Small intestine (tissue), 7 donors: ENCODE data around the gene PDZK1IP1. TPM values are rescaled to one million over a fixed set of nuclear protein-coding genes. Genes with fewer than 3 reads are reported as not detected.

Experiments
- DNase-seq, 2 donors: peaks; one replicate each; pipeline versions ENCODE4 v3.0.0 to v3.0.0-alpha.2; 2013
- FAIRE-seq: peaks from 2 replicates; lab custom pipeline; 2012; peaks lifted over from hg19 to GRCh38; lab: Jason Lieb, UNC
- H3K27ac ChIP-seq, 3 donors: one replicate each; pipeline ENCODE4 v1.5.1; 2013; ENCODE audit warnings: low read length in 2 of 3, mild to moderate bottlenecking in 2 of 3, control low read depth in 1 of 3, inconsistent platforms in 1 of 3, low read depth in 1 of 3, moderate library complexity in 1 of 3
- H3K27me3 ChIP-seq, 3 donors: one replicate each; pipeline ENCODE4 v1.6.1; 2013; ENCODE audit warnings: low read length in 3 of 3, inconsistent platforms in 1 of 3; ENCODE audit not compliant: control insufficient read depth in 3 of 3, insufficient read depth in 3 of 3
- H3K36me3 ChIP-seq, 3 donors: one replicate each; pipeline ENCODE4 v1.6.1; 2013; ENCODE audit warnings: low read length in 3 of 3, inconsistent platforms in 1 of 3, low read depth in 1 of 3, mild to moderate bottlenecking in 1 of 3, moderate library complexity in 1 of 3; ENCODE audit not compliant: control insufficient read depth in 3 of 3, insufficient read depth in 2 of 3
- H3K4me1 ChIP-seq, 3 donors: one replicate each; pipeline ENCODE4 v1.6.1; 2013; ENCODE audit warnings: low read length in 2 of 3, inconsistent platforms in 1 of 3, low read depth in 1 of 3, mild to moderate bottlenecking in 1 of 3, moderate library complexity in 1 of 3; ENCODE audit not compliant: control insufficient read depth in 3 of 3, insufficient read depth in 2 of 3
- H3K4me3 ChIP-seq, 3 donors: one replicate each; pipeline ENCODE4 v1.5.1; 2013; ENCODE audit warnings: low read length in 3 of 3, control low read depth in 1 of 3, inconsistent platforms in 1 of 3, low read depth in 1 of 3, mild to moderate bottlenecking in 1 of 3, moderate library complexity in 1 of 3
- H3K9me3 ChIP-seq, 2 donors: one replicate each; pipeline ENCODE4 v1.6.1; 2013; ENCODE audit warnings: low read depth in 1 of 2, low read length in 1 of 2; ENCODE audit not compliant: control insufficient read depth in 2 of 2, insufficient read depth in 1 of 2
- WGBS, 3 donors: extraction: QIAGEN DNeasy Blood & Tissue Kit; methylation state at CpG; one replicate each; pipeline ENCODE4 v1.1.7; 2013; 5-methylcytosine and 5-hydroxymethylcytosine counted together
- polyA plus RNA-seq, 4 donors: library from polyadenylated mRNA; stranded (reverse) in 3 of 4; unstranded in 1 of 4; fragments of 200-250 nt in 3 of 4; fragments of 120-200 nt in 1 of 4; gene quantifications; one replicate each; pipeline versions ENCODE4 v1.2.1 to v1.2.3, GENCODE V29; 2013
- donor health status: healthy with polysubstance abuse.
- donor health status: control.
- donor health status: control.
- donor health status: Bipolar disorder and iron deficiency.
- donor health status: healthy.

Gene PDZK1IP1
- polyA plus RNA-seq, 4 donors: 5.1 to 134 (median 14.0) TPM

DNA sequence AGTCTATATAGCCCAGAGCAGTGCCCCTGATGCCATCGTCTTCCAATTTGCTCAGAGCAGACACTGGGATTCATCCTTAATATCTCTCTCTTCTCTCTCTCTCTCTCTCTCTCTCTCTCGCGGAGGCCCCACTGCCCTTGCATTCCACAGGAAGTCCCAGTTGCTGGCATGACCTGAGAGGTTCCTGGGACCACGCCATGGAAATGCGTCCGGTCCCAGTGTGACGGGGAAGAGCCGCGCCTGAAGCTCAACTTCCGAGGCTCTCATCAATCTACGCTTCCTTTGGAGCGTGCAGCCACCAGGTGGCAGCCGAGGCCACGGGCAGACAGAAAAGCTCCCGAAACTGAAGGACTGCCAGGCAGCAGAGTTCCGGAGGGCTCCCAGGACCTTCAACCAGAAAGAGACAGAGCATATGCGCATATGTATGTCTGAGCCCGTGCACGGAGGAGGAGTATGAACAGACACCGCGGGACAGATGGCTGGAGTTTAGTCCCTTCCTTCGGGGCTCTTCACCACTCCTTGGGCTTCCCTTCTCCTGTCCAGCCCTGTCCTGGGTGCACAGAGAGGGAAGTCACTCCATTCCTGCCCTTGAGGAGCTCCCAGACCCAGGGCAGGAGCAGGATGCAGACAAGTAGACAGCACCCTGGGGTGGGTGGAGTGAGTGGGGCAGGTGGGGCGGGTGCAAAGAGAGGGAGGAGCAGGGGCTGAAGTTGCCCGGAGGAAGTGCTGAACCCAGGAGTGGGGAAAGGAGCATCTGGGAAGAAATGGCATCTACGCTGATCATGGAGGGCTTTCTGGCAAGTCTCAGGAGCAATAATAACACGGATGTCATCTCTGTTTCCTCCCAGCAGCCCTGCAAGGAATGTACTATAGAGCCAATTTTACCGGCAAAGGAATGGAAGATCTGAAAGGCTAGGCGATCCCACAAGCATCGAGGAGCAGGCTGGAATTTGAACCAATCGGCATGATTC, 10.5 kb downstream of the PDZK1IP1 start:
- H3K4me3 ChIP-seq: peak overlapping the region in 2 of 3 donors; percentile 19 to 49
- H3K9me3 ChIP-seq: no peaks in the 10 kb centered on the region
- peaks cover 0 to 6% (median 0%) of the 10 kb centered on the region in 3 donors for H3K27me3 ChIP-seq
- peaks cover 0 to 4% (median 0%) of the 10 kb centered on the region in 3 donors for H3K36me3 ChIP-seq
- WGBS, 3 donors: 2 to 6% (median 4%) methylated on average over 28 to 30 of the region's 30 CpGs
- peaks cover 0 to 36% (median 0%) of the 10 kb centered on the region in 3 donors for H3K4me1 ChIP-seq
- no peak for FAIRE-seq
- DNase-seq: peak; percentile 85 to 97
- peak overlapping the region in 2 of 3 donors; percentile 42 to 62 for H3K27ac ChIP-seq

- no peak for FAIRE-seq
- peak overlapping the region in 1 of 3 donors; percentile 49 for H3K4me3 ChIP-seq
- peaks cover 0 to 1% (median 0%) of the 10 kb centered on the region in 3 donors for H3K36me3 ChIP-seq
- no peaks in the 10 kb centered on the region for H3K9me3 ChIP-seq
- peaks cover 0 to 4% (median 0%) of the 10 kb centered on the region in 3 donors for H3K27me3 ChIP-seq
- WGBS, 3 donors: 75 to 78% (median 77%) methylated on average over 8 of the region's 8 CpGs
- peak overlapping the region in 1 of 3 donors; percentile 42 for H3K27ac ChIP-seq
- peaks cover 0 to 36% (median 0%) of the 10 kb centered on the region in 3 donors for H3K4me1 ChIP-seq
- peak in 1 of 2 donors; percentile 35 for DNase-seq
Observed at GRCh38 chr1:47178654-47179016, 11.2 kb downstream of the PDZK1IP1 start.

DNA sequence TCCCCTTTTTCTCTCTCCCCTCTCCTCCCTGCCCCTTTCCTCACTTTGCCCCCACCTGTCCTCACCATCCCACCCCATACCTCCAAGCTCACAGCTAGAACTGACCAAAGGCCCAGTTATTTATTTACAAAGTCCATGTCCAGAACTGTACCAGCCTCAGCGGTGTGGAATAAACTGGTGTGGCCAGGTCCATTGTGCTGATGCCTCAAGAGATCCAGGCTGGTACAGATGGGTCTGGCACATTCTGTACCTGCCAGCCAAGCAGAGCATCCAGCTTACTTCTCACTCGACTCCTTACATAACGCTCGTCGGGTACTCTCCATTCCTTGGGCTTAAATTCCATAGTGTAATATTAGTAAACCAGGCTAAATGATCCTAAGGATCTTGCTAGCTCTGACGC, 11.8 kb downstream of the PDZK1IP1 start:
- DNase-seq (no peak), FAIRE-seq (no peak)
- Histone ChIP-seq H3K27me3 (peaks cover 0 to 4% (median 0%) of the 10 kb centered on the region in 3 donors), H3K4me1 (peaks cover 0 to 36% (median 0%) of the 10 kb centered on the region in 3 donors), H3K9me3 (no peaks in the 10 kb centered on the region), H3K27ac (no peak overlapping the region), H3K36me3 (no peaks in the 10 kb centered on the region), H3K4me3 (no peak overlapping the region)
- 77 to 85% (median 79%) methylated on average over 6 of the region's 6 CpGs for WGBS, 3 donors

DNA sequence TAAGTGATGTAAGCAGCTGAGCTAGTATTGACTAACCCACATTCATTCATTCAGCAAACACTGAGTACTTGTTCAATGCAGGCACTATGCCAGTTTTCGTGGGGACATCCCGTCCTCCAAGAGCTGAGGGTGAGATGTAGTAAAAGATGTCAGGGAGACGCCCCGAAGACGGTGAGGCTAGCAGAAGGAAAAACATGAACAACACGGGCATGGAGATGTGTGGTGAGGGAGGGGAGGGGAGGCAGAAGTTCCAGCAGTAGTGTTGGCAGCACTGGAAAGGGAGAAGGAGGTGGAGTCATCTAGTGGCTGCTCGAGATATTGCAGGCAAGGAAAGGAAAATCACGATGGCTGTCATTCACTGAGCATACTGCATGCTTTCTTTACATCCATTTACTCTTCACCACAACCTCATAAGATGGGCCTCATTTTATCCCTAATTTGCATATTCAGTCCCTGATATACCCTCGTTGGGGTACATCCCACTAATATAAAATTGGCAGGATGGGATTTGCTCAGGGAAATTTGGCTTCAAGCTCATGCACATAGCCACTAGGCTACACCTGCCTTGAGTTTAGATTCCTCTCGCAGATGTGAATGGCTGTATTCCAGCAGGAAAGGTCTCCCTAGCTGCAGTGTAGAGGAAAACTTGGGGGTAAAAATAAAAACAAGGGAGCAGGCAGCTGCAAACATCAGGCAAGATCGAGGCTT, 14.5 kb downstream of the PDZK1IP1 start:
- 9 to 16% (median 14%) methylated on average over 11 of the region's 11 CpGs for WGBS, 3 donors
- Histone ChIP-seq H3K27ac (no peak overlapping the region), H3K36me3 (no peaks in the 10 kb centered on the region), H3K4me1 (peaks cover 0 to 18% (median 0%) of the 10 kb centered on the region in 3 donors), H3K9me3 (no peaks in the 10 kb centered on the region), H3K27me3 (no peaks in the 10 kb centered on the region), H3K4me3 (no peak overlapping the region)
- DNase-seq (peak; percentile 59 to 75), FAIRE-seq (no peak)

DNA sequence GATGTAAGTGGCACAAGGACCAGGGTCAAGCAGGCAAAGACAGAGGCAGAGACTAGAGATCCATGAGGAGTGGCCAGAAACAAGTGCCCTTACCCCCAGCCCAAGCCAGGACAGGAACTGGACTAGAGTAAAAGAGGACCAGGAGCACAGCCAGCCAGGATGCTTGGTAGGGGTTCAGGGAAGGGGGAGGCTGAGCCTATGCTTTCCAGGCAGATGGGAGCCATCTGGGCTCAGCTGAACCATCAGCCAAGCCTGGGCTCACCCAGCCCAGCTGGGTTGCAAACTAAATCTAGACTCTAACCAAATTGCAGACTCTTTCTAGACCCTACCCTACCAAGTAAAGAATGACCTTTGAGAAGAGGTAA, 15.2 kb downstream of the PDZK1IP1 start:
- H3K36me3 ChIP-seq: no peaks in the 10 kb centered on the region
- no peaks in the 10 kb centered on the region for H3K27me3 ChIP-seq
- no peak overlapping the region for H3K4me3 ChIP-seq
- no peak overlapping the region for H3K27ac ChIP-seq
- no peak for DNase-seq
- H3K4me1 ChIP-seq: peaks cover 0 to 10% (median 0%) of the 10 kb centered on the region in 3 donors
- no peak for FAIRE-seq
- H3K9me3 ChIP-seq: no peaks in the 10 kb centered on the region

DNA sequence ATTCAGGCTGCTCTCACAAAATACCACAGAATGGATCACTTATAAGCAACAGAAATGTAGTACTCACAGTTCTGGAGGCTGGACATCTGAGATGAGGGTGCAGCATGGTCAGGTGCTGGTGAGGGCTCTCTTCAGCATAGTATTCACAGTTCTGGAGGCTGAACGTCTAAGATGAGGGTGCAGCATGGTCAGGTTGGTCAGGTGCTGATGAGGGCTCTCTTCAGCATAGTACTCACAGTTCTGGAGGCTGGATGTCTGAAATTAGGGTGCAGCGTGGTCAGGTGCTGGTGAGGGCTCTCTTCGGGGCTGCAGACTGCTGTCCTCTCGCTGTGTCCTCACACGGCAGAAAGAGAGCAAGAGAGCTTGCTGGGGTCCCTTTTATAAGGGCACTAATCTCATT, 17.1 kb downstream of the PDZK1IP1 start:
- no peak overlapping the region for H3K4me3 ChIP-seq
- no peak for DNase-seq
- H3K27me3 ChIP-seq: no peaks in the 10 kb centered on the region
- FAIRE-seq: no peak
- H3K36me3 ChIP-seq: no peaks in the 10 kb centered on the region
- no peak overlapping the region for H3K27ac ChIP-seq
- no peaks in the 10 kb centered on the region for H3K9me3 ChIP-seq
- WGBS, 3 donors: 85 to 94% (median 86%) methylated on average over 5 of the region's 5 CpGs
- no peaks in the 10 kb centered on the region for H3K4me1 ChIP-seq

DNA sequence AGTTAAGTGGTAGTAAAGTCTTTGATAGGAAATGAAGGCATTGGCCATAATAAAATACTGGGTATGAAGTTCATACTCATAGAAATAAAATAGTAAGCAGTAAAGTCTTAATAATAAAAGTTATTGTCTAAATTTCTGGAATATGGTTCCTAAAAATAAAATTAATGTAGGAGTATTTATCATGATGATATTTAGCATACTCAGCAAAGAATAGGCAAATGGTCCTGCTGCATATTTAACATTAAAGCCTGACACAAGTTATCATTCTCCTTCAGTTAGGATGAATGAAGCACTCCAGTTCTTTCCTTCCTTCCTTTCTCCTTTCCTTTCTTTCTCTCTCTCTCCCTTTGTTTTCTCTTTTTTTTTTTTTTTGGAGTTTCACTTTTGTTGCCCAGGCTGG, 25.3 kb downstream of the PDZK1IP1 start:
- Histone ChIP-seq H3K9me3 (no peaks in the 10 kb centered on the region), H3K4me1 (no peaks in the 10 kb centered on the region), H3K27me3 (no peaks in the 10 kb centered on the region), H3K27ac (no peak overlapping the region), H3K4me3 (no peak overlapping the region), H3K36me3 (no peaks in the 10 kb centered on the region)
- FAIRE-seq: no peak
- no peak for DNase-seq

DNA sequence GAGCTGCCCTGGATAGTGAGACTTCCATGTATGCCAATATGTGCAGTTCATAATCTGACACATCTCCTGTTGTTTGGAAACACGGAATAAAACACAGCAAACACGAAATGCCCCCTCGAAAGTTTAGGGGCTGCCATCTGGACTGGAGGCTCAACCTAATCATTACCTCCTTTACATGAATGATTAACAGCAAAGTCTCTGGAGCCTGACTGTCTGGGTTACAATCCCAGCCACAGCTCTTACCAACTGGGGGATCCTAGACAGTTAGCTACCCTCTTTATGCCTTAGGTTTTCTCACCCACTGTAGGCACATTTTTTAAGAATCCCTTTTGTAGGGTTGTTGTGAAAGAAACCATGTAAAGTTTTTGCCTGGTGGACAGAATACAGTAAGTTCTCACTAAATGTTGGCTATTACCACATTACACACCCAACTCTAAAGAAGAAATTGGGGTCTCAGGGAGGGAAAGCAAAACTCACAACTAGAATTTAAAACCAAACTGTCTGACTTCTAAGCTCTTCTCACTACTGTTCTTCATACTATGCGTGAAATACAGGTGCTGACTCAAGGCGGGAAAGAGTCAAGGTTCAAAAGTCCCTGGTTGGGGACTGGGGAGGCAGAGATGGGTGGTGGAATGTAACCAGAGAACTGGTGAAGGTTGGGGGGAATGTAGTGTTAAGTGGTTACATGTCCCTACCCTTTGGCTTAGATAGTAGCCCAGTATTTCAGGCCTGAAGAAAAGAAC, 28.4 kb downstream of the PDZK1IP1 start:
- FAIRE-seq (no peak), DNase-seq (no peak)
- WGBS, 3 donors: 65 to 73% (median 71%) methylated on average over 5 of the region's 5 CpGs
- H3K27me3 ChIP-seq: no peaks in the 10 kb centered on the region
- H3K4me3 ChIP-seq: no peak overlapping the region
- no peaks in the 10 kb centered on the region for H3K36me3 ChIP-seq
- H3K4me1 ChIP-seq: no peaks in the 10 kb centered on the region
- no peaks in the 10 kb centered on the region for H3K9me3 ChIP-seq
- H3K27ac ChIP-seq: no peak overlapping the region
